Stimulated activated CD8-positive, alpha-beta memory T cell treated with anti-CD3 and anti-CD28 coated beads, Interleukin-7, amount 100 ng/mL, for 48 hours (primary cell): ENCODE measurements around the gene LMBR1L.
A peak's percentile ranks its signal among the peaks of the same experiment; 100 is the strongest.
"Not testable (repeated sequence)": the region's sequence is repeated elsewhere in the genome, so short reads cannot be mapped to it uniquely, and the experiment has no call there.

Experiments used
- DNase-seq, 2 donors: peaks; one replicate each; pipeline ENCODE4 v3.0.0-alpha.2; 2020; ENCODE audit warnings: low read depth in 1 of 2; ENCODE audit errors: extremely low read depth in 1 of 2

Gene LMBR1L

GRCh38 chr12:49110464-49111155 lies at the start of gene LMBR1L:
Gene LMBR1L (minus strand): TSS chr12:49110847. CDS start chr12:49110555, 292 bp downstream.
- DNase-seq, result peak; percentile 84 to 97

GRCh38 chr12:49160399-49160798 lies 49.8 kb upstream of the LMBR1L start:
- DNase-seq, result no peak

GRCh38 chr12:49154221-49154620 lies 43.6 kb upstream of the LMBR1L start:
- DNase-seq, result no peak

GRCh38 chr12:49147384-49147783 lies 36.7 kb upstream of the LMBR1L start:
- DNase-seq, result no peak

GRCh38 chr12:49146406-49146805 lies 35.8 kb upstream of the LMBR1L start:
- no peak for DNase-seq

- DNase-seq, result no peak
Observed at GRCh38 chr12:49144384-49144783, 33.7 kb upstream of the LMBR1L start.

- no peak for DNase-seq
Observed at GRCh38 chr12:49138999-49139398, 28.4 kb upstream of the LMBR1L start.

- DNase-seq, result no peak
Observed at GRCh38 chr12:49138587-49138986, 27.9 kb upstream of the LMBR1L start.

- DNase-seq, result no peak
Observed at GRCh38 chr12:49137476-49137875, 26.8 kb upstream of the LMBR1L start.

- not testable (repeated sequence) for DNase-seq
Observed at GRCh38 chr12:49136997-49137396, 26.4 kb upstream of the LMBR1L start.

- no peak for DNase-seq
Observed at GRCh38 chr12:49133590-49133989, 22.9 kb upstream of the LMBR1L start.

GRCh38 chr12:49133014-49133413 lies 22.4 kb upstream of the LMBR1L start:
- no peak for DNase-seq

GRCh38 chr12:49131894-49132461 lies 21.3 kb upstream of the LMBR1L start:
- no peak for DNase-seq

- peak; percentile 83 to 85 for DNase-seq
Observed at GRCh38 chr12:49131051-49131893, 20.6 kb upstream of the LMBR1L start, which contains the start of gene TUBA1B. Gene TUBA1B (minus strand): TSS chr12:49131395. CDS start chr12:49131300, 95 bp downstream.

- peak; percentile 85 to 88 for DNase-seq
Observed at GRCh38 chr12:49130151-49131050, 19.8 kb upstream of the LMBR1L start.

GRCh38 chr12:49129332-49130150 lies 18.9 kb upstream of the LMBR1L start:
- DNase-seq, result no peak

- not testable (repeated sequence) for DNase-seq
Observed at GRCh38 chr12:49127971-49128370, 17.3 kb upstream of the LMBR1L start.

GRCh38 chr12:49126852-49127763 lies 16.5 kb upstream of the LMBR1L start:
- no peak for DNase-seq
